ENCODE measurements around the gene ATP2A1. TPM values are rescaled to one million over a fixed set of nuclear protein-coding genes. Genes with fewer than 3 reads are reported as not detected.

ATP2A1 gene
- total RNA-seq, 2 experiments from 2014 or later: 3.3 to 3.8 TPM

- Mint-ChIP-seq H3K27ac (no peak overlapping the region), H3K4me3 (no peak overlapping the region)
Measured at GRCh38 chr16:28900601-28901000, 22.3 kb downstream of the ATP2A1 start.

GRCh38 chr16:28901862-28902261, 23.6 kb downstream of the ATP2A1 start:
- no peaks in the 10 kb centered on the region for H3K9me3 Mint-ChIP-seq
- CTCF ChIA-PET: no interaction called here
- H3K4me1 Mint-ChIP-seq (ENCODE audit: low read depth): no peaks in the 10 kb centered on the region
- intact Hi-C loops (cut with micrococcal nuclease): no loop called here
- no peaks in the 10 kb centered on the region for H3K27me3 Mint-ChIP-seq
- no peak overlapping the region for H3K4me3 Mint-ChIP-seq
- POLR2A ChIA-PET: no interaction called here
- no peak for DNase-seq
- no peaks in the 10 kb centered on the region for H3K36me3 Mint-ChIP-seq
- H3K27ac Mint-ChIP-seq: no peak overlapping the region

More at GRCh38 chr16:28900601-28901000, 22.3 kb downstream of the ATP2A1 start:
- ChIA-PET CTCF (no interaction called here), POLR2A (no interaction called here)
- H3K27me3 Mint-ChIP-seq: no peaks in the 10 kb centered on the region
- intact Hi-C loops (cut with micrococcal nuclease): no loop called here
- no peaks in the 10 kb centered on the region for H3K9me3 Mint-ChIP-seq
- no peaks in the 10 kb centered on the region for H3K4me1 Mint-ChIP-seq (ENCODE audit: low read depth)
- no peaks in the 10 kb centered on the region for H3K36me3 Mint-ChIP-seq
- DNase-seq: no peak

GRCh38 chr16:28902909-28903308, 24.6 kb downstream of the ATP2A1 start:
- intact Hi-C loops (cut with micrococcal nuclease): no loop called here
- DNase-seq: no peak
- POLR2A ChIA-PET: interaction anchor here (0.8 kb wide), 1 partner anchor 80 kb away, joined by 3 read pairs; the partner anchor contains the start of gene ATXN2L
- no peak overlapping the region for H3K4me3 Mint-ChIP-seq
- no peaks in the 10 kb centered on the region for H3K27me3 Mint-ChIP-seq
- CTCF ChIA-PET: no interaction called here
- H3K27ac Mint-ChIP-seq: no peak overlapping the region
- H3K36me3 Mint-ChIP-seq: no peaks in the 10 kb centered on the region
- no peaks in the 10 kb centered on the region for H3K9me3 Mint-ChIP-seq
- no peaks in the 10 kb centered on the region for H3K4me1 Mint-ChIP-seq (ENCODE audit: low read depth)

GRCh38 chr16:28903344-28904042, 25.2 kb downstream of the ATP2A1 start:
- ChIA-PET POLR2A (no interaction called here), CTCF (no interaction called here)
- H3K27me3 Mint-ChIP-seq: no peaks in the 10 kb centered on the region
- H3K36me3 Mint-ChIP-seq: no peaks in the 10 kb centered on the region
- H3K4me3 Mint-ChIP-seq: no peak overlapping the region
- no peak overlapping the region for H3K27ac Mint-ChIP-seq
- DNase-seq: no peak
- no peaks in the 10 kb centered on the region for H3K4me1 Mint-ChIP-seq (ENCODE audit: low read depth)
- intact Hi-C loops (cut with micrococcal nuclease): no loop called here
- H3K9me3 Mint-ChIP-seq: no peaks in the 10 kb centered on the region

- CTCF ChIA-PET: no interaction called here
- Mint-ChIP-seq H3K4me3 (no peak overlapping the region), H3K27ac (no peak overlapping the region), H3K27me3 (no peaks in the 10 kb centered on the region), H3K36me3 (no peaks in the 10 kb centered on the region), H3K9me3 (no peaks in the 10 kb centered on the region), H3K4me1 (ENCODE audit: low read depth) (no peaks in the 10 kb centered on the region)
- no peak for DNase-seq
- POLR2A ChIA-PET: no interaction called here
- intact Hi-C loops (cut with micrococcal nuclease): no loop called here
Measured at GRCh38 chr16:28904363-28904762, 26.1 kb downstream of the ATP2A1 start.

GRCh38 chr16:28904828-28905227, 26.5 kb downstream of the ATP2A1 start:
- DNase-seq: no peak
- Mint-ChIP-seq H3K9me3 (no peaks in the 10 kb centered on the region), H3K36me3 (no peaks in the 10 kb centered on the region), H3K4me3 (no peak overlapping the region), H3K4me1 (ENCODE audit: low read depth) (no peaks in the 10 kb centered on the region), H3K27ac (no peak overlapping the region), H3K27me3 (no peaks in the 10 kb centered on the region)
- intact Hi-C loops (cut with micrococcal nuclease): no loop called here
- ChIA-PET CTCF (no interaction called here), POLR2A (no interaction called here)

GRCh38 chr16:28905229-28905754, 27.0 kb downstream of the ATP2A1 start:
- Mint-ChIP-seq H3K27ac (no peak overlapping the region), H3K9me3 (no peaks in the 10 kb centered on the region), H3K36me3 (no peaks in the 10 kb centered on the region), H3K4me1 (ENCODE audit: low read depth) (no peaks in the 10 kb centered on the region), H3K4me3 (no peak overlapping the region), H3K27me3 (no peaks in the 10 kb centered on the region)
- POLR2A ChIA-PET: no interaction called here
- DNase-seq: no peak
- intact Hi-C loops (cut with micrococcal nuclease): no loop called here
- CTCF ChIA-PET: no interaction called here

GRCh38 chr16:28905800-28906372, 27.6 kb downstream of the ATP2A1 start:
- Mint-ChIP-seq H3K27ac (no peak overlapping the region), H3K4me3 (no peak overlapping the region), H3K9me3 (no peaks in the 10 kb centered on the region), H3K36me3 (no peaks in the 10 kb centered on the region), H3K27me3 (no peaks in the 10 kb centered on the region), H3K4me1 (ENCODE audit: low read depth) (no peaks in the 10 kb centered on the region)
- ChIA-PET CTCF (no interaction called here), POLR2A (no interaction called here)
- DNase-seq: no peak
- intact Hi-C loops (cut with micrococcal nuclease): no loop called here

- ChIA-PET POLR2A (interaction anchor here (0.6 kb wide), 1 partner anchor 106 kb away, joined by 3 read pairs; no protein-coding TSS in a partner anchor), CTCF (interaction anchor here (0.6 kb wide), 1 partner anchor 81 kb away, joined by 3 read pairs; no protein-coding TSS in a partner anchor)
- DNase-seq: peak; percentile 21
- intact Hi-C loops (cut with micrococcal nuclease): no loop called here
- Mint-ChIP-seq H3K4me1 (ENCODE audit: low read depth) (no peaks in the 10 kb centered on the region), H3K36me3 (peaks cover 10% of the 10 kb centered on the region), H3K9me3 (no peaks in the 10 kb centered on the region), H3K27me3 (no peaks in the 10 kb centered on the region), H3K4me3 (no peak overlapping the region), H3K27ac (no peak overlapping the region)
Measured at GRCh38 chr16:28910086-28911031, 32.1 kb downstream of the ATP2A1 start.

GRCh38 chr16:28912558-28912957, 34.3 kb downstream of the ATP2A1 start:
- intact Hi-C loops (cut with micrococcal nuclease): no loop called here
- Mint-ChIP-seq H3K27me3 (no peaks in the 10 kb centered on the region), H3K4me3 (no peak overlapping the region), H3K9me3 (no peaks in the 10 kb centered on the region), H3K27ac (no peak overlapping the region), H3K36me3 (peaks cover 17% of the 10 kb centered on the region), H3K4me1 (ENCODE audit: low read depth) (no peaks in the 10 kb centered on the region)
- POLR2A ChIA-PET: no interaction called here
- CTCF ChIA-PET: interaction anchor here (0.8 kb wide), 1 partner anchor 11 kb away, joined by 3 read pairs; no protein-coding TSS in a partner anchor
- no peak for DNase-seq

- Mint-ChIP-seq H3K9me3 (no peaks in the 10 kb centered on the region), H3K4me1 (ENCODE audit: low read depth) (no peaks in the 10 kb centered on the region), H3K4me3 (no peak overlapping the region), H3K36me3 (peaks cover 17% of the 10 kb centered on the region), H3K27ac (no peak overlapping the region), H3K27me3 (no peaks in the 10 kb centered on the region)
- intact Hi-C loops (cut with micrococcal nuclease): no loop called here
- ChIA-PET CTCF (interaction anchor here (1.0 to 1.3 kb wide), 2 partner anchors 31 to 52 kb away, joined by 3 read pairs; no protein-coding TSS in a partner anchor), POLR2A (interaction anchor here (0.6 to 0.7 kb wide), 2 partner anchors 11 to 28 kb away, joined by 3 read pairs; partner anchors contain the start of gene RABEP2)
- no peak for DNase-seq
Measured at GRCh38 chr16:28913946-28914724, 35.8 kb downstream of the ATP2A1 start.
